ENCODE measurements around the gene PSMA8. TPM values are rescaled to one million over a fixed set of nuclear protein-coding genes. Genes with fewer than 3 reads are reported as not detected.
"Not testable (repeated sequence)": the region's sequence is repeated elsewhere in the genome, so short reads cannot be mapped to it uniquely, and the experiment has no call there.

Gene PSMA8
- total RNA-seq, result not detected

DNA sequence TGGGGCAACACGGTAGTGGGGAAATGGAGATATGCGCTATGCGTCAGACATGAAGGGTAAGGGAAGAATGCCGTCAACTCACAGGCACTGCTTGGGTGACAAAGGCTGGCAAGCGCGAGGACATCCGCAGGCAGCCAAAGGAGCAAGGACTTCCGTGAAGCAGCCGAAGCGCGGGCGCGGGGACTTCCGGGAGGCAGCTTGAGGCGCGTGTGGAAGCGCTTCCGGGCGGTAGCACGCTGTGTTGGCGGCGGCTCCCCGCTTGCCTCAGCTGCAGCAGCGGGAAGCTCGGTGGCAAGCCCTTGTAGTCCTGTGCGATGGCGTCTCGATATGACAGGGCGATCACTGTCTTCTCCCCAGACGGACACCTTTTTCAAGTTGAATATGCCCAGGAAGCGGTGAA is at the start of gene PSMA8:
TSS of gene PSMA8 (plus strand) at position 218 of the 400 bp plus-strand sequence. CDS start at position 315, 97 bp downstream.
- no peak for DNase-seq (ENCODE audit: low spot score)

DNA sequence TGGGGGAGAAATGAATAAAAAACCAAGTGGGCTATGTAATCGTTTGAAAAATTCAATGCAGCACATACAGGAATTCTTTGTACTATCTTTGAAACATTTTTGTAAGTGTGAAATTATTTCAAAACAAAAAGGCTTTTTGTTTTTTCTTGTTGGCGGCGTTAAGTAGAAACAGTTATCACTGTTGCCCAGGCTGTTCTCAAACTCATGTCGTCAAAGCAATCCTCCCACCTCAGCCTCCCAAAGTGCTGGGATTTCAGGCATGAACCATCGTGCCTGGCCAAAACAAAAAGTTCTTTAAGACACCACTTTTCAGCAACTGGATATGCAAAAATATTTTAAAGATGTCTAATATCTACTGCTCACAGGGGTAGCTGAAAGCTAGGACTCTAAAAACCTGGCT is 48.6 kb upstream of the PSMA8 start:
- DNase-seq (ENCODE audit: low spot score), result no peak

DNA sequence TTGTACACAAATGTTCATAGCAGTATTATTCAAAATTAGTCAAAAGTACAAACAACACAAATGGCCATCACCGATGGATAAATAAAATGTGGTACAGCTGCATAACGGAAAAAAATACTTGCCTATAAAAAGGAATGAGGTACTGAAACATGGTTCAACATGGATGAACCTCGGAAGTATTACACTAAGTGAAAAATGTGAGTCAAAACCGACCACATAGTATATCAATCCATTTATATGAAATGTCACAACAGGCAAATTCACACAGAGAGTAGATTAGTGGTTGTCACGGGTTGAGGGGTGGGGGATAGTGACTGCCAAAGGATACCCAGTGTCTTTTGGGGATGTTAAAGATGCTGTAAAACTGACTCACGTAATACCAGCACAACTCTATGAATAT is 46.7 kb upstream of the PSMA8 start:
- DNase-seq (ENCODE audit: low spot score), result no peak

DNA sequence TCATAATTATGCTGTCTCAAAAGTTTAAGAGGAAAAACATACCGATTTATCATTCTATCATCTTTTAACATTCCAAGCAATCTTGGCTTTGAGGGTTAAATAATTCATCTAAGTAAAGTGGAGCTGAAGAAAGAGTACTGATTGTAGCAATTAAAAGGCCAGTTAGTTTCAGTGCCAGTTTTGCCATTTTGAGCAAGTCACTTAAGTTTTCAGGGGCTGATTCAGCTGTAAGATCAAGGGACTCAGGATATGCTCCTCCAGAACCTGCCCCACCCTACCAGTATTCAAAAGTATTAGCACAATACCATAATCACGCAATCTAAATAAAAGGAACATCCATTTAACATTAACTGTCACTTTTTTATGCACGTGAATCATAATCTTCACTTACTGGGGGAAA is 45.2 kb upstream of the PSMA8 start:
- DNase-seq (ENCODE audit: low spot score), result no peak

DNA sequence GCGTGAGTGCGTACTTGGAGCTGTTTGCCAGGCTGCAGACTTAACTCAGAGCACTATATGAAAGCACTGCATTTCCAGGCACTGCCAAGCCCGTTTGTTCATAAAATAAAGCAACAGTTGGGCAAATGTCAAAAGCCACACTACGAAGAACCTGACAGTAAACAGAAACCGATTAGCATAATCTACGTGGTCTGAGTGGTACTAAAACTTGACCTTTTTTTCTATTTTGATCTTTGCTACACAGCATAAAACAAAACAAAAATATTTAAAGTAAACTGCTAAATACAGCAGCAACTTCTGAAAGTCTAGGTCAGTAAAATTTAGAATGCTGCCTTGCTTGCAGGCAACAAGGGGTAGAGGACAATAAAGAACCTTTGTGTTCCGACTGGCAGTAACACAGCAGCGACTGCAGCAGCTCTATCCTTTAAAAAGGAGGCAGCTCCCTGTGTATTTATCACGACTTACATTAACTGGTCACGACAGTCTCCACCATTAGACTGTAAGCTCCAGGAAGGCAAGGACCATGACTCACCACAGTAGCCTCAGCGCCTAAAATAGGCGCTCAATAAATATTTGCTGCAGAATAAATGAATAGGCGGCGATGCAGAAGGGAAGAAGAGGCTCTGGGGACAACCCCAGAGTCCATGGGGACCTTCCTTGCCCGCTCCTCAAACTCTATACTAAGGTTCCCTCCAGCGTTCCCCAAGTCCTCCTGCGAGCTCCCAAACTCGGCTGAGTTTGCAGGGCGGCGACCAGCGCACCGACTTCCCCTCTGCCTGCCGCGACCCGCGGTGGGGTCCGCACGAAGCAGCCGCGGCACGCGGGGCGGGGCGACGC is 44.2 kb upstream of the PSMA8 start:
- no peak for DNase-seq (ENCODE audit: low spot score)

DNA sequence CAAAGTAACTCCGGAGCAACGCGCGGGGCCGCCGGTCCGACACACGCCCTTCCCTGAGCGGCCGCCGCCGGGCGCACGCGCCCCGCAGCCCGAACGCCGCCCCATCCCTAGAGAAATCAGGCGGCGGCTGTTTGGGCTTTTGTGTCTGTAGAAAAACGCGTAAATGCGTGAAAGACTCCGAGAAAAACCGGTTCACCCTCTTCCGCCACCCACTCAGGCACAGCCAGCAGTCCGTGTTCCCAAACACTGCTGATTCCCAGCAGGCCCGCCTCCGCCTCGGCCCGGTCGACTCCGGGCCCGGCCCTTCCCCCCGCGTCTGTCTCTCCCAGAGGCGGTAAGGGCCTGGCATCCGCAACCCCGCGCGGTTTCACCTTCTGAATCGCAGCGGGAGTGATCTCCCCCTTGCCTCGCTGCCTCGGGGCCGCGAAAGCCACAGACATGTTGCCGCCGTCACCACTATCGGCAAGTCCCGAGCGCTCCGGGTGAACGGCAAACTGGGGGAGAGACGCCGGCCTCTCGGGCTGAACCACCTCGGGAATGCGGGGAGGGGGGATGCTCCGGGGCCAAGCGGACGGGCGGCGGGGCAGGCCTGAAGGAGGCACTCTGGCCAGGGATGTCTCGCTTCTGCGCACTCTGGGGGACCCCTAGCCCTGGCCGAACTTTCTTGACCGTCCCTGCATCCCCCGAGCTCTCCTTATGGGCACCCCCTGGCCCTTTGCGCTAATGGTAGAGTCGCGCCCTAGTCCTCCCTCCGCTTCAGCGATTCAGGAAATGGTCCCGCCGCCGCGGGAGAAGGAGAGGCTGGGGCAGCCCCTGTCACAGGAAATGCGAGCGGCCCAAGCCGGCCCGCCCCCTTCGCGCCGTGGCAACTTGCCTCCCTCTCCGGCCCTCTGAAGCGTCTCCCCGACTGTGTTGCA is 43.3 kb upstream of the PSMA8 start, which contains the start of gene SS18:
TSS of gene SS18 (minus strand) at position 484 of the 917 bp plus-strand sequence. CDS start at position 440, 44 bp downstream.
- peak; percentile 91 for DNase-seq (ENCODE audit: low spot score)

DNA sequence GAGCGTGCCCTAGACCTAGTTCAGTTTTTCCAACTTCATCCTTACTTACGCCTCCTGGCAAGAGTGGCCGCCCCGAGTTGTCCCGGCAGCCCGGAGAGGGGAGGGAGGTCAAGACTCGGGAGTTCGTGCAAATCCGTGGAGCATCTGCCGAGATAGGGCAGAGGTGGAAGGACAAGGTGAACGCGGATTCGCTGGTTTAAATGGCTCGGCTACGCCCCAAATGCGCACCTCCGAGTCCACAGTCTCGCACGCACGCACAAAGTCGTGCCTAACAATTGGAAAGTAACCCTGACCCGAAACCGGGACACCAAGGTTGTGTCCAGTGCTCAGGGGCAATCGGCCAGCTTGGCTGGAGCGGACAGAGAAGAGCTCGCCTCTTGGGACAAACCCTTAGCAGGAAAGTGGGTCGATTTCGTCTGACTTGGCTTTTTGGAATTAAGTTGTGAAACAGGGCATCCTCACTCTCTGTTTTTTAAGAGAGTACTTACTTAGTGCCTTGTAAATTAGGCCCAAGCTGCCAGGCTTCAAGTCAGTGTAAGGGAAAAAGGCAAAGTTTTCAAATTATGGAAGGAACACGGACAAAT is 42.5 kb upstream of the PSMA8 start:
- peak; percentile 23 for DNase-seq (ENCODE audit: low spot score)

DNA sequence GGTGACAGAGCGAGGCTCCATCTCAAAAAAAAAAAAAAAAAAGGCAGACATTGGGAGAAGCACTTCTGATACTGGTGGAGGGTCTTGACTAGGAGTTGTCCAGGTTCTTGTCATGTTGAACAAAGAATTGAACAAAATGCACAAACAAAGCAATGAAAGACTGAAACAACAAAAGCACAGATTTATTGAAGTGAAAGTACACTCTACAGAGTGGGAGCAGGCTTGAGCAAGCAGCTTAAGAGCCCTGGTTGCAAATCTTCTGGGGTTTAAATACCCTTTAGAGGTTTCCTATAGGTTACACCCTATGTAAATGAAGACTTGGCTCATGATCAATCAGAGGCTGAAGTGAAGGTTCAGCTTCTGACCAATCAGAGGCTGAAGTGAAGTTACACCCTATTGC is 36.8 kb upstream of the PSMA8 start:
- no peak for DNase-seq (ENCODE audit: low spot score)

DNA sequence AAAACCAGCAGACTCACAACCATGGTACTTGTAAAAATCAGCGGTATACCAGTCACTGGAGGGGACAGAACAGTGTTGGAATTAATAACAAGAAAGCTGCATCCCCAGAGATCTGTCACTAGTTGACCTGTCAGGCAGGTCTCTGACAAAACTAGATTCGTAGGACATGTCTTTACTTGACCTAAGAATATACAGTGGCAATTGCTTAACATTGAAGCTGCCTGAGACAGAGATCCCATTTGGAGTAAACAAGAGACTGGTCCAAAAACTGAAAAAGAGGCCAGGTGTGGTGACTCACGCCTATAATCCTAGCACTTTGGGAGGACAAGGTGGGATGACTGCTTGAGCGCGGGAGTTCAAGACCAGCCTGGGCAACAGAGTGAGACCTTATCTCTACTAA is 36.1 kb upstream of the PSMA8 start:
- DNase-seq (ENCODE audit: low spot score), result no peak

DNA sequence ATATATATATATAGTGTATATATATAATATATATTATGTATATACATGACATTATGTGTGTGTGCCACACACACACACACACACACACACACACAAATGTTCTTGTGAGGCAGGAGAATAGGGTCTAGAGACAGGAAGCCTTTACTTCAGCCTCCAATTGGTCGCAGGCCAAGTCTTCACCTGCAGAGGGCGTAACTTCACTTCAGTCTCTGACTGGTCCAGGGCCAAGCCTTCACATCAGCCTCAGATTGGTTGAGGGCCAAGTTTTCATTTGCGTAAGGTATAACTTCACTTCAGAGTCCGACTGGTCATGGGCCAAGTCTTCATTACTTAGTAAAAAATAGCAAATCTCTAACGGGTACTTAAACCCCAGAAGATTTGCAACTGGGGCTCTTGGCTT is 30.1 kb upstream of the PSMA8 start:
- DNase-seq (ENCODE audit: low spot score), result no peak

DNA sequence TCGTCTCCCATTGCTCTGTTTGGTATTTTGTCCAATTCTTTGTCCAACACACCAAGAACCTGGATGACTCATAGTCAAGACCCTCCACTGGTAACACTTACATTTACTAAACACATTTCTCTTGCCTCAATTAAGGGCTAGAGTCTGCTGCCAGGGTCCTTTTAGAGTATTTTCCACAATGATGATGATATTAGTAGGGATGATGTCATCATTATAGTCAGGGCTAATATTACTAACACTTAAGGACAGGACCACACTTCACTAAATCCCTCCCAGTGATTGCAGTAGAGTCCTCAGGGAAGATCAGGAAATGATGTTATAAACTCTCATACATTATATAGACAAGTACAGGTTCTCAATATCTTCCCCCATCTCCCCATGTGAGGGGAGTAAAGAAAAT is 29.6 kb upstream of the PSMA8 start:
- DNase-seq (ENCODE audit: low spot score), result no peak

DNA sequence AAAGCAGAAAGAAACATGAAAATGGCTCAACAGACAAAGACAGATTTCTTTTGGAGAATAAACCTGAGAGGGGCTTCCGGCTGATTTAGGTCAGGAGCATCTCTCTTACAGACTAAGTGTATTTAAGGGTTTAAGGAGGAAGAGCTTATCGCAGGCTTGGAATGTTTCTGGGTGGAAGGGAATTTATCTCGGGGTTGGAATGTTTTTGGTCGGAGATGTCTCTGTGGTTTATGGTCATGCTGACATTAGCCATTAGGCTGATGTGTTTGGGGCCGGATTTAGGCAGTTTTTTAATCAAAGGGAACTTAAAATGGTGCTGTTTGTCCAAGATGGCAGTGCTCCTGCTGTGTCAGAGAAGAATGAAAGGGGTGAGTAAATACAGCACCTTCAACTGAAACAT is 14.4 kb upstream of the PSMA8 start:
- no peak for DNase-seq (ENCODE audit: low spot score)

DNA sequence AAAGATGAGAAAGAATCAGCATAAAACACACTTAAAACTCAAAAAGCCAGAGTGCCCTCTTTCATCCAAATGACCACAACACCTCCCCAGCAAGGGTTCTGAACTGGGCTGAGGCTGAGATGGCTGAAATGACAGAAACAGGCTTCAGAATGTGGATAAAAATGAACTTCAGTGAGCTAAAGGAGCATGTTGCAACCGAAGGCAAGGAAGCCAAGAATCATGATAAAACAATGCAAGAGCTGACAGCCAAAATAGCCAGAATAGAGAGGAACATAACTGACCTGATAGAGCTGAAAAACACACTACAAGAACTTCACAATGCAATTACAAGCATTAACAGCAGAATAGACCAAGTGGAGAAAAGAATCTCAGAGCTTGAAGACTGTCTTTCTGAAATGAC is 12.2 kb upstream of the PSMA8 start:
- no peak for DNase-seq (ENCODE audit: low spot score)

DNA sequence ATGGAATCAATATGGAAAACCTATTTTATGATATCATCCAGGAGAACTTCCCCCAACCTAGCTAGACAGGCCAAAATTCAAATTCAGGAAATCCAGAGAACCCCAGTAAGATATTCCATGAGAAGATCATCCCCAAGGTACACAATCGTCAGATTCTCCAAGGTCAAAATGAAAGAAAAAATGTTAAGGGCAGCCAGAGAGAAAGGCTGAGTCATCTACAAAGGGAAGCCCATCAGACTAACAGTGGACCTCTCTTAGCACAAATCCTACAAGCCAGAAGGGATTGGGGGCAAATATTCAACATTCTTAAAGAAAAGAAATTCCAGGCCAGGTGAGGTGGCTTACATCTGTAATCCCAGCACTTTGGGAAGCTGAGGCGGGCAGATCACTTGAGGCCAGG is 11.7 kb upstream of the PSMA8 start:
- DNase-seq (ENCODE audit: low spot score), result not testable (repeated sequence)

DNA sequence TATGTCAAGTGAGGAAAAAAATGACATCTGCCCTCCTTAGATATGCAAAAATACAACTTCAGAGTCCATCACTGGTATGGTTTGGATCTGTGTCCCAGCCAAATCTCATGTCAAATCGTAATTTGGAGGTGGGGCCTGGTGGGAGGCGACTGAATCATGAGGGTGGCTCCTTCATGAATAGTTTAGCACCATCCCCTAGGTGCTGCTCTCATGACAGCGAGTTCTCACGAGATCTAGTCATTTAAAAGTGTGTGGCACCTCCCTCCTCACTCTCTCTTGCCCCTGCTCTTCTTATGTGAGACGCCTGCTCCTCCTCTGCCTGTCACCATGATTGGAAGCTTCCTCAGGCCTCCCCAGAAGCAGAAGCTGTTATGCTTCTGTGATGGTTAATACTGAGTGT is 5.9 kb upstream of the PSMA8 start:
- no peak for DNase-seq (ENCODE audit: low spot score)

DNA sequence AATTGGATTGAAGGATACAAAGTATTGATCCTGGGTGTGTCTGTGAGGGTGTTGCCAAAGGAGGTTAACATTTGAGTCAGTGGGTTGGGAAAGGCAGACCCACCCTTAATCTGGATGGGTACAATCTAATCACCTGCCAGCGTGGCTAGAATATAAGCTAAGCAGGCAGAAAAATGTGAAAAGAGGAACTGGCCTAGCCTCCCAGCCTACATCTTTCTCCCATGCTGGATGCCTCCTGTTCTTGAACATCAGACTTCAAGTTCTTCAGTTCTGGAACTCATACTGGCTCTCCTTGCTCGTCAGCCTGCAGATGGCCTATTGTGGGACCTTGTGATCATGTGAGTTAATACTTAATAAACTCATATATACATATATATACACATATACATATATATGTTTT is 5.5 kb upstream of the PSMA8 start:
- DNase-seq (ENCODE audit: low spot score), result not testable (repeated sequence)

DNA sequence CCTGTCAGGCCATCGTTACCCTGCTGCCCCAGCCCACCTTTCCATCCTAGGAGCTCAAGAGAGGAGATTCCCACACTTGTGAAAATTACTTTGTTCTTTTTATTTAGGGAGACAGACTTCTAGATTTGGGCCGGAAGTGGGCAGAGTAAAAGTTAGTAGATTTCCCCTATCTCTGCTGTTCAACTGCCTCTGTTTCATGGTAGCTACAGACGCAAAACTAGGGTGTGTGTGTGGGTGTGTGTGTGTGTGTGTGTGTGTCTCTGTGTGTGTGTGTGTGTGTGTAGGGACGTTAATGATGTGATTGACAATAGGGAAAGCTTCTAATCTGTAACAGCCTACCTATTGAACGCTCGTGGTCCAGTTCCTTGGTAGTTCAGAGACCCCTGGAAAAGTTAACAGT is 438 bp downstream of the PSMA8 start:
- no peak for DNase-seq (ENCODE audit: low spot score)

DNA sequence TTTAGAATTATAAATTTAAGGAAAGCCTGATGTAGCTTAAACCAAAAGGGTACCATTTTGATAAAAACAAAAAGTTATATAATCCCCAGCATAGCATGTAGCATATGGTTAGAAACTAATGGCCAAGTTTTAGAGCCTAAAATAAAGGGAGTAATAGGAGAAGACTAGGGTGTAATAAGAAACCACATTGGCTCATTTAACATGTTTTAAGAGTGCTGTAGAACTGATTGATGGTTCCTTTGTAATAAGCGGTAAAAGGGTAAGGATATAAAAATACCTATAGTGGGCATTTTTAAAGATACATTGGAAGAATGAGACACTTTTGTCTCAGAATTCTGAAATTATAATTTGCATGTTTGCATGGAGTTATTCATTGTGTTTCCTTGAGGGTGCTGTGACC is 1.9 kb downstream of the PSMA8 start:
- no peak for DNase-seq (ENCODE audit: low spot score)

DNA sequence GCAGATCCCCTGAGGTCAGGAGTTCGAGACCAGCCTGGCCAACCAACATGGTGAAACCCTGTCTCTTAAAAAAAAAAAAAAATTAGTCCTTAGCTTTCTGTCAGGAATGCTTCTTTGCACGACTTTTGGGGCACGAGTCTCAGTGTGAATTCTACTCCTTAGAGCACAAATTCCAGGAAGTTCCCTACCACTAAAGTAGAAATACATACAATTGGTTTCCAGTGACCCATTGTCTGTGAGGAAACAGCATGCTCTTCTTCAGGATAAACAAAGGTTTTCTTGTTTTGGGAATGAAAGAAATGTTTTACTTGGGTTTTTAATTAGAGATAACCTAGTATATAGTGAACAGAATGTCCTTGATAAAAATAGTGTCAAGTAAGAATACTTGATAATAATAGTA is 23.7 kb downstream of the PSMA8 start:
- DNase-seq (ENCODE audit: low spot score), result no peak

DNA sequence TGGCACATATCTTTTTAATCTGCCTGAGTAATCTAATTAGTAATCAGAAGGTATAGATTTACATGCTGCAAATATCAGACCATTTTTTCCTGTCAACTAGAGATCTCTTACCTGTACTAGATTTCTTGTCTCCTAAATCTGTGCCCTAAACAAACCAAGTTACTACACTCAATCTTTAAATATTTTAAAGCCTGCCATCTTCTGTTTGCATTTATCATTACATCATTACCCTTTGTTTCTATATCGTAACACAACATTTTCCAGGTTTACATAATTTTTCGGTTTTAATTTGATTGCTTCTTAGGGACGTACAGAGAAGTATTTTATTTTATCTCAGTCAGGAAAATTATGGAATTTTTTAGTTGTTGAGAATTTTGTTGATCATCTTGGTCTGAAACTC is 25.7 kb downstream of the PSMA8 start:
- DNase-seq (ENCODE audit: low spot score), result no peak

DNA sequence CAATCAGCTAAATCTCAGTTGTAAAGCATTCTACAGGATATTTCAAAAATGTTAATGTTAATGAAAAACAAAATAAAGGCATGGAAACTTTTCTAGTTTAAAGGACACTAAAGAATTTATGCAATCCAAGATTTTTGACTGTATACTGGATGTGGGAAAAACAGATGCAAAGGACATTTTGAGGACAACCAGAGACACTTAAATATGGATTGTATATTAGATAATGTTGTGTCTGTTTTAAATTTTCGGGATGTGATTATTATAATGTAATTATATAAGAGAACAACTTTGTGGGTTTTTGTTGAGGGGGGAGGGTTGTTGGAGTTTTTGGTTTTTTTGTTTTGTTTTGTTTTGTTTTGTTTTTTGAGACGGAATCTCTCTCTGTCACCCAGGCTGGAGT is 30.9 kb downstream of the PSMA8 start:
- no peak for DNase-seq (ENCODE audit: low spot score)

DNA sequence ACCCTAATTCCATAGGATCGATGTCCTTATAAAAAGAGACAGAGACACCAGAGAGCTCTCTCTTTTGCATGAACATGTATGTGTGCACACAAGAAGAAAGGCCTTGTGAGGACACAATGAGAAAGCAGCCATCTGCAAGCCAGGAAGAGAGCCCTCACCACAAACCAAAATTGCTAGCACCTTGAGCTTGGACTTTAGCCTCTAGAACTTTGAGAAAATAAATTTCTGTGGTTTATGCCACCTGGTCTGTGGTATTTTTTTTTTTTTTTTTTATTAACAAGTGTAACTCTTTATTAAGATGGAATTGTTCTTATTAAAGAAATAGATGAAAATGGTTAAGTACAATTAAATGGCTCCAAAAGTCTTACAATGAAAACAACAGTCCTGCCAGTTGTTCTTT is 33.9 kb downstream of the PSMA8 start:
- not testable (repeated sequence) for DNase-seq (ENCODE audit: low spot score)

Measured in mucosa of gallbladder (tissue), 1 donor.